H1 (cell line): ENCODE measurements around the gene DIDO1. TPM values are rescaled to one million over a fixed set of nuclear protein-coding genes. Genes with fewer than 3 reads are reported as not detected.

Experiments used
- CTCF ChIA-PET: fragments of 300-600 bp; sonication (Branson Sonifier 250); formaldehyde crosslinking; loops from one replicate; lab custom pipeline; 2021; ENCODE audit not compliant: partially characterized antibody; lab: Charles Lee
- POLR2A ChIA-PET: fragments of 300-600 bp; sonication (Branson Sonifier 250); formaldehyde crosslinking; loops from one replicate; lab custom pipeline; 2021; ENCODE audit warnings: inconsistent platforms; ENCODE audit not compliant: partially characterized antibody; lab: Charles Lee
- DNase-seq, 2 experiments: peaks; one replicate each; pipeline versions ENCODE4 v3.0.0 to v3.0.0-alpha.2; 2010 to 2022; ENCODE audit warnings: low spot score in 2 of 2, low read depth in 1 of 2, mixed read lengths in 1 of 2
- FAIRE-seq: peaks from 2 replicates; lab custom pipeline; 2011; peaks lifted over from hg19 to GRCh38; lab: Jason Lieb, UNC
- H2AFZ ChIP-seq: 2 replicates; pipeline ENCODE4 v1.8.1; 2012; ENCODE audit warnings: low read length, inconsistent platforms
- H2AK5ac ChIP-seq: 2 replicates; pipeline ENCODE4 v1.6.1; 2013; ENCODE audit warnings: low read depth, low read length
- H2BK120ac ChIP-seq: replicated peaks from 2 replicates; pipeline ENCODE3; 2013; ENCODE audit warnings: low read depth, low read length, inconsistent platforms
- H2BK12ac ChIP-seq: 2 replicates; pipeline ENCODE4 v1.6.1; 2013; ENCODE audit warnings: low read depth, low read length
- H2BK15ac ChIP-seq: 2 replicates; pipeline ENCODE4 v1.6.1; 2013; ENCODE audit warnings: low read length
- H2BK20ac ChIP-seq: 2 replicates; pipeline ENCODE4 v1.6.1; 2013; ENCODE audit warnings: low read length
- H2BK5ac ChIP-seq: 2 replicates; pipeline ENCODE4 v1.6.1; 2013; ENCODE audit warnings: low read depth, low read length
- H3K14ac ChIP-seq: 2 replicates; pipeline ENCODE4 v1.6.1; 2013; ENCODE audit warnings: inconsistent platforms; ENCODE audit not compliant: insufficient read length
- H3K18ac ChIP-seq: 2 replicates; pipeline ENCODE4 v1.6.1; 2013; ENCODE audit warnings: low read length; ENCODE audit errors: extremely low read depth
- H3K23ac ChIP-seq: 2 replicates; pipeline ENCODE4 v1.6.1; 2013; ENCODE audit warnings: inconsistent platforms; ENCODE audit not compliant: insufficient read length
- H3K23me2 ChIP-seq: 2 replicates; pipeline ENCODE4 v1.6.1; 2013; ENCODE audit warnings: low read depth, low read length
- H3K27ac ChIP-seq: 2 replicates; pipeline ENCODE4 v1.6.1; 2011; ENCODE audit warnings: low read depth, low read length, inconsistent platforms
- H3K27me3 ChIP-seq, 4 experiments: replicated peaks in 1 of 4; 1 replicate in 1 of 4; 2 replicates in 3 of 4; pipeline versions ENCODE4 v1.6.1 to v1.8.1; 2011 to 2013; ENCODE audit warnings: low read length in 3 of 4, mild to moderate bottlenecking in 3 of 4, inconsistent platforms in 2 of 4, mixed read lengths in 2 of 4, moderate library complexity in 1 of 4; ENCODE audit not compliant: control insufficient read depth in 3 of 4, insufficient read depth in 3 of 4; ENCODE audit errors: extremely low read depth in 1 of 4
- H3K36me3 ChIP-seq, 4 experiments: 2 replicates each; pipeline versions ENCODE4 v1.6.1 to v1.8.1; 2011 to 2013; ENCODE audit warnings: mild to moderate bottlenecking in 4 of 4, low read length in 3 of 4, moderate library complexity in 2 of 4, control low read depth in 1 of 4, inconsistent platforms in 1 of 4; ENCODE audit not compliant: insufficient read depth in 4 of 4, control insufficient read depth in 2 of 4
- H3K4ac ChIP-seq: replicated peaks from 2 replicates; pipeline ENCODE3; 2013; ENCODE audit warnings: low read length, low read depth, mixed read lengths, inconsistent platforms; ENCODE audit not compliant: insufficient read length
- H3K4me1 ChIP-seq, 4 experiments: replicated peaks in 1 of 4; 1 replicate in 1 of 4; 2 replicates in 3 of 4; pipeline versions ENCODE4 v1.6.1 to v1.8.1; 2011 to 2013; ENCODE audit warnings: low read length in 3 of 4, inconsistent platforms in 2 of 4, mixed read lengths in 1 of 4; ENCODE audit not compliant: insufficient read depth in 4 of 4, control insufficient read depth in 3 of 4
- H3K4me2 ChIP-seq, 2 experiments: 2 replicates each; pipeline versions ENCODE4 v1.6.1 to v1.8.1; 2011 to 2013; ENCODE audit warnings: low read depth in 2 of 2, low read length in 2 of 2, control low read depth in 1 of 2, inconsistent platforms in 1 of 2, mild to moderate bottlenecking in 1 of 2; ENCODE audit not compliant: insufficient read depth in 1 of 2
- H3K4me3 ChIP-seq, 4 experiments: fragments of 200-600, 300-600 bp in 1 of 4; sonication (generic), shearing (Covaris generic), sonication (Bioruptor Twin) in 1 of 4; 2 replicates each; pipeline versions ENCODE4 v1.5.1 to v1.8.1; 2011 to 2016; ENCODE audit warnings: low read length in 4 of 4, low read depth in 3 of 4, control low read depth in 2 of 4, inconsistent platforms in 2 of 4, mild to moderate bottlenecking in 2 of 4, mixed read lengths in 1 of 4, moderate library complexity in 1 of 4; ENCODE audit not compliant: insufficient read depth in 2 of 4; ENCODE audit errors: extremely low read depth in 1 of 4
- H3K56ac ChIP-seq: replicated peaks from 2 replicates; pipeline ENCODE3; 2013; ENCODE audit warnings: low read depth, mild to moderate bottlenecking, mixed read lengths, low read length, inconsistent platforms; ENCODE audit not compliant: insufficient read length
- H3K79me1 ChIP-seq: 2 replicates; pipeline ENCODE4 v1.6.1; 2013; ENCODE audit warnings: low read depth, low read length, control low read depth
- H3K79me2 ChIP-seq, 2 experiments: 2 replicates each; pipeline versions ENCODE4 v1.6.1 to v1.8.1; 2012 to 2013; ENCODE audit warnings: low read length in 2 of 2, mild to moderate bottlenecking in 2 of 2, inconsistent platforms in 1 of 2; ENCODE audit not compliant: insufficient read depth in 2 of 2, control insufficient read depth in 1 of 2
- H3K9ac ChIP-seq, 4 experiments: replicated peaks in 1 of 4; 1 replicate in 1 of 4; 2 replicates in 3 of 4; pipeline versions ENCODE4 v1.6.1 to v1.8.1; 2011 to 2013; ENCODE audit warnings: low read depth in 3 of 4, low read length in 3 of 4, control low read depth in 2 of 4, mild to moderate bottlenecking in 2 of 4, moderate library complexity in 2 of 4, inconsistent platforms in 1 of 4; ENCODE audit errors: extremely low read depth in 1 of 4
- H3K9me3 ChIP-seq, 2 experiments: 2 replicates each; pipeline versions ENCODE4 v1.6.1 to v1.8.1; 2012 to 2013; ENCODE audit warnings: mild to moderate bottlenecking in 2 of 2, moderate library complexity in 2 of 2, control low read depth in 1 of 2, inconsistent platforms in 1 of 2, low read depth in 1 of 2, low read length in 1 of 2, mixed read lengths in 1 of 2; ENCODE audit not compliant: insufficient read depth in 2 of 2
- H4K20me1 ChIP-seq, 2 experiments: replicated peaks in 1 of 2; 2 replicates each; pipeline versions ENCODE3 to v1.8.1; 2011 to 2013; ENCODE audit warnings: inconsistent platforms in 2 of 2, low read length in 2 of 2, mild to moderate bottlenecking in 1 of 2; ENCODE audit not compliant: insufficient read depth in 2 of 2, control insufficient read depth in 1 of 2
- H4K5ac ChIP-seq: 2 replicates; pipeline ENCODE4 v1.6.1; 2013; ENCODE audit warnings: low read length, low read depth, mixed read lengths, inconsistent platforms; ENCODE audit not compliant: insufficient read length
- H4K8ac ChIP-seq: 2 replicates; pipeline ENCODE4 v1.8.0; 2013; ENCODE audit warnings: mild to moderate bottlenecking, moderate library complexity, low read length, inconsistent platforms; ENCODE audit not compliant: insufficient read depth; ENCODE audit errors: extremely low read depth
- H4K91ac ChIP-seq: replicated peaks from 2 replicates; pipeline ENCODE3; 2013; ENCODE audit warnings: low read length, mixed read lengths, inconsistent platforms; ENCODE audit not compliant: insufficient read length
- KDM5A ChIP-seq: fragments of 200-600 bp; IDR thresholded peaks from 2 replicates; pipeline ENCODE4 v1.7.1; 2012; ENCODE audit warnings: mild to moderate bottlenecking, low read length, inconsistent platforms, mixed read lengths
- POLR2AphosphoS5 ChIP-seq: IDR thresholded peaks from 2 replicates; pipeline ENCODE4 v1.6.1; 2011; ENCODE audit warnings: low read depth, low read length
- WGBS, 2 experiments: shearing (Covaris generic) in 1 of 2; methylation state at CpG; one replicate each; pipeline versions ENCODE4 v1.1.6 to v1.1.7; 2013 to 2015; ENCODE audit warnings: low lambda C conversion rate in 2 of 2, mixed read lengths in 2 of 2, inconsistent platforms in 1 of 2, low coverage in 1 of 2, missing lambda C conversion rate in 1 of 2; ENCODE audit not compliant: insufficient replicate concordance in 2 of 2, insufficient coverage in 1 of 2, insufficient read length in 1 of 2; ENCODE audit errors: extremely low coverage in 1 of 2, missing lambda C conversion rate in 1 of 2; 5-methylcytosine and 5-hydroxymethylcytosine counted together
- polyA plus RNA-seq, 7 experiments: library from polyadenylated mRNA; depleted of rRNA in 3 of 7; stranded (reverse) in 5 of 7; unstranded in 2 of 7; fragments of >200 nt in 5 of 7; fragments of 200-250 nt in 2 of 7; gene quantifications; 1 replicate in 5 of 7; 2 replicates in 1 of 7; 4 replicates in 1 of 7; pipeline versions ENCODE4 v1.2.1 to v1.2.3, GENCODE V29; 2011 to 2013; ENCODE audit warnings: missing spikeins in 2 of 7, mixed read lengths in 2 of 7
- total RNA-seq: library from RNA; stranded (reverse); fragmentation: NEBNext Ultra II Directional; extraction: Animal tissue kit (Norgen Biotek cat#: 25700); gene quantifications from 2 replicates; pipeline ENCODE4 v1.2.1, GENCODE V29; 2021

The DIDO1 gene
- total and polyA plus RNA-seq, 2 of the 8 experiments (the other 6 are each of a cell fraction or from before 2014, with no cell fraction given): 53.6 to 82.8 TPM

- Histone ChIP-seq H3K9ac (no peak overlapping the region), H3K79me1 (no peaks in the 10 kb centered on the region), H3K27me3 (no peaks in the 10 kb centered on the region), H2BK5ac (no peak overlapping the region), H3K79me2 (no peaks in the 10 kb centered on the region), H3K4ac (no peak overlapping the region), H4K20me1 (peaks cover 0 to 2% of the 10 kb centered on the region in 2 experiments), H3K14ac (no peak overlapping the region), H2BK15ac (no peak overlapping the region), H3K18ac (no peak overlapping the region), H3K4me1 (peaks cover 8 to 16% (median 13%) of the 10 kb centered on the region in 4 experiments), H3K23me2 (no peaks in the 10 kb centered on the region), H3K4me2 (no peak overlapping the region), H2BK12ac (no peak overlapping the region), H4K91ac (no peak overlapping the region), H2AK5ac (no peak overlapping the region), H3K56ac (no peak overlapping the region), H3K23ac (no peak overlapping the region), H2BK20ac (no peak overlapping the region), H4K8ac (no peak overlapping the region), H3K27ac (no peak overlapping the region), H3K4me3 (no peak overlapping the region), H4K5ac (no peak overlapping the region), H3K36me3 (peaks cover 40 to 52% (median 49%) of the 10 kb centered on the region in 4 experiments), H2AFZ (no peak overlapping the region), H2BK120ac (no peak overlapping the region), H3K9me3 (no peaks in the 10 kb centered on the region)
- WGBS, 2 experiments: 95% methylated on average over 9 of the region's 9 CpGs; no CpG with 5 or more reads in 1 of the 2 experiments
- ChIA-PET CTCF (interaction anchor here (1.2 to 2.8 kb wide), 6 partner anchors 8 to 73 kb away, joined by 4 to 16 read pairs (median 8); no protein-coding TSS in a partner anchor), POLR2A (interaction anchor here (1.9 to 9.9 kb wide), 2 partner anchors 8 to 42 kb away, joined by 5 to 88 read pairs; partner anchors contain the start of gene GID8)
- DNase-seq (no peak), FAIRE-seq (no peak)
- TF ChIP-seq KDM5A (no peak), POLR2AphosphoS5 (peak; percentile 27; the same call in 1 of the 2 replicates)
Observed at GRCh38 chr20:62895539-62895938, 30.8 kb downstream of the DIDO1 start.
